GM11168 (cell line): ENCODE measurements around the gene ZXDC.

Source experiments
- in situ Hi-C: fragments of 300-500 bp; cut with MboI; formaldehyde crosslinking; loops from one replicate; pipeline ENCODE4 v1.12.0; 2022; ENCODE audit warnings: low sequenced_read_pairs; ENCODE audit not compliant: unreplicated experiment

ZXDC gene

GRCh38 chr3:126401611-126402160, 74.0 kb downstream of the ZXDC start:
- in situ Hi-C loops: no loop called here

GRCh38 chr3:126399756-126400155, 75.9 kb downstream of the ZXDC start:
- in situ Hi-C loops: loop anchor here (25.0 kb wide), 1 partner anchor 262 kb away; no protein-coding TSS in a partner anchor

- in situ Hi-C loops: loop anchor here (25.0 kb wide), 1 partner anchor 262 kb away; no protein-coding TSS in a partner anchor
Measured at GRCh38 chr3:126399351-126399735, 76.3 kb downstream of the ZXDC start.

GRCh38 chr3:126398423-126399350, 77.0 kb downstream of the ZXDC start:
- in situ Hi-C loops: loop anchor here (25.0 kb wide), 1 partner anchor 261 kb away; no protein-coding TSS in a partner anchor

GRCh38 chr3:126397610-126398422, 77.9 kb downstream of the ZXDC start:
- in situ Hi-C loops: loop anchor here (25.0 kb wide), 1 partner anchor 261 kb away; no protein-coding TSS in a partner anchor

GRCh38 chr3:126396536-126396935, 79.2 kb downstream of the ZXDC start:
- in situ Hi-C loops: loop anchor here (25.0 kb wide), 1 partner anchor 259 kb away; no protein-coding TSS in a partner anchor

- in situ Hi-C loops: loop anchor here (25.0 kb wide), 1 partner anchor 259 kb away; no protein-coding TSS in a partner anchor
Measured at GRCh38 chr3:126395846-126396513, 79.7 kb downstream of the ZXDC start.

- in situ Hi-C loops: loop anchor here (25.0 kb wide), 1 partner anchor 258 kb away; no protein-coding TSS in a partner anchor
Measured at GRCh38 chr3:126394977-126395321, 80.7 kb downstream of the ZXDC start.

GRCh38 chr3:126394179-126394976, 81.3 kb downstream of the ZXDC start, which contains the start of gene CFAP100:
CFAP100 (plus strand) TSS chr3:126394909; CDS start chr3:126396001, 1,092 bp downstream.
- in situ Hi-C loops: loop anchor here (25.0 kb wide), 1 partner anchor 257 kb away; no protein-coding TSS in a partner anchor

GRCh38 chr3:126393563-126393962, 82.1 kb downstream of the ZXDC start:
- in situ Hi-C loops: loop anchor here (25.0 kb wide), 1 partner anchor 256 kb away; no protein-coding TSS in a partner anchor

- in situ Hi-C loops: loop anchor here (25.0 kb wide), 1 partner anchor 255 kb away; no protein-coding TSS in a partner anchor
Measured at GRCh38 chr3:126392246-126392645, 83.4 kb downstream of the ZXDC start.

- in situ Hi-C loops: loop anchor here (25.0 kb wide), 1 partner anchor 254 kb away; no protein-coding TSS in a partner anchor
Measured at GRCh38 chr3:126391631-126392030, 84.1 kb downstream of the ZXDC start.

- in situ Hi-C loops: loop anchor here (25.0 kb wide), 1 partner anchor 253 kb away; no protein-coding TSS in a partner anchor
Measured at GRCh38 chr3:126390751-126391150, 84.9 kb downstream of the ZXDC start.

- in situ Hi-C loops: loop anchor here (25.0 kb wide), 1 partner anchor 253 kb away; no protein-coding TSS in a partner anchor
Measured at GRCh38 chr3:126390201-126390600, 85.5 kb downstream of the ZXDC start.

GRCh38 chr3:126389794-126390146, 85.9 kb downstream of the ZXDC start:
- in situ Hi-C loops: loop anchor here (25.0 kb wide), 1 partner anchor 252 kb away; no protein-coding TSS in a partner anchor

- in situ Hi-C loops: loop anchor here (25.0 kb wide), 1 partner anchor 252 kb away; no protein-coding TSS in a partner anchor
Measured at GRCh38 chr3:126389112-126389793, 86.4 kb downstream of the ZXDC start.
